ENCODE results near the gene PRCD.

DNA sequence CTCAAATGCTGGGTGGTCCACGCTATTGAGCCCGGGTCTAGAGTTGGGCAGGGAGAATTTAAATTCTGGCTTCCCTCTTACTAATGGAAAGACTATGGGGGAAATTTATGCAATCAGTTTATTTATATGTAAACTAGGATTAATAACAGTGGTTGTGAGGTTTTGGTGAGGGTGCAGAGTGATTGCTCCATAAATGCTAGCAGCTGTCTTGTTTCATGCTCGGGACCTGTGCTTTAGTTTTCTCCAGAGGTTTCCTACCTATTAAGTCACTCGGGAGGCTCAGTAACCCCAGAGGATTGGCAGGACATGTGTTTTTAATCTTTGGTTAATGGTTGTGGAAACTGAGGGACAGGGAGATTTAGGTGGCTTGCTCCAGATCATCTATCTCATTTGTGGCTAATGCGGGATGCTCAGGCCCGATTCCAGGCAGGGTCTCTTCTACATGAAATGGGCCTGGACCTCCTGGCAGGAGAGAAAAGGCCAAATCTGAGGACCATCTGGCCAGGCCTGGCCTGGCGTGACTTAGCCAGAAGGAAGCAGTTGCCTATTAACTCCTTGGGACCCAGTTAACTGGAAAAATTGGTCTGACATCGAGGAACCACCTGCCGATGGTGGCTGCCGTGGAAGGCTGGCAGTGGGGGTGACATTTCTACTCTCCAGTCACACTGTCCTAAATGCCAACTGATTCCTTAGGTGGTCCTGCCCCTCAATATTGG, 2.1 kb downstream of the PRCD start:
- TF ChIP-seq, protein P1, sequence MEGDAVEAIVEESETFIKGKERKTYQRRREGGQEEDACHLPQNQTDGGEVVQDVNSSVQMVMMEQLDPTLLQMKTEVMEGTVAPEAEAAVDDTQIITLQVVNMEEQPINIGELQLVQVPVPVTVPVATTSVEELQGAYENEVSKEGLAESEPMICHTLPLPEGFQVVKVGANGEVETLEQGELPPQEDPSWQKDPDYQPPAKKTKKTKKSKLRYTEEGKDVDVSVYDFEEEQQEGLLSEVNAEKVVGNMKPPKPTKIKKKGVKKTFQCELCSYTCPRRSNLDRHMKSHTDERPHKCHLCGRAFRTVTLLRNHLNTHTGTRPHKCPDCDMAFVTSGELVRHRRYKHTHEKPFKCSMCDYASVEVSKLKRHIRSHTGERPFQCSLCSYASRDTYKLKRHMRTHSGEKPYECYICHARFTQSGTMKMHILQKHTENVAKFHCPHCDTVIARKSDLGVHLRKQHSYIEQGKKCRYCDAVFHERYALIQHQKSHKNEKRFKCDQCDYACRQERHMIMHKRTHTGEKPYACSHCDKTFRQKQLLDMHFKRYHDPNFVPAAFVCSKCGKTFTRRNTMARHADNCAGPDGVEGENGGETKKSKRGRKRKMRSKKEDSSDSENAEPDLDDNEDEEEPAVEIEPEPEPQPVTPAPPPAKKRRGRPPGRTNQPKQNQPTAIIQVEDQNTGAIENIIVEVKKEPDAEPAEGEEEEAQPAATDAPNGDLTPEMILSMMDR (IDR thresholded peaks at IDR 0.05) = no peak
- TF ChIP-seq EZH2 (IDR thresholded peaks at IDR 0.05; ENCODE audit: borderline replicate concordance, insufficient read depth, low read depth, low read length, poor library complexity, severe bottlenecking) = no peak
